ENCODE measurements around the gene DYNLT2.

The DYNLT2 gene

DNA sequence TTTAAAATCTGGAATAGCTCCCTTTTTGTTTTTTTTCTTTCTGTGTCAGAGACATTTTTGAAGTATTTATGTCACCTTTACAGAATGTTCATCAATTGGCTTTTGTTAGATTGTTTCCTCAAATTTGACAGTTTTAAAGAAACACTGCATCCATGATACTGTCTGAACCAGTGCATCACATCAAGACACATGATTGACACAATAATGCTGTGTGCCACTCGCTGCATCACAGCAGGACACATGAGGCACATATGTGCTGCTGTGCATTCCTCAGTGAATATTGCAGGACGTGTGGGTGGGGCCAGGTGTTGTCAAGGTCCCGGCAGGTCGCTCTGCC, 37.4 kb upstream of the DYNLT2 start:
- TF ChIP-seq, protein P1, sequence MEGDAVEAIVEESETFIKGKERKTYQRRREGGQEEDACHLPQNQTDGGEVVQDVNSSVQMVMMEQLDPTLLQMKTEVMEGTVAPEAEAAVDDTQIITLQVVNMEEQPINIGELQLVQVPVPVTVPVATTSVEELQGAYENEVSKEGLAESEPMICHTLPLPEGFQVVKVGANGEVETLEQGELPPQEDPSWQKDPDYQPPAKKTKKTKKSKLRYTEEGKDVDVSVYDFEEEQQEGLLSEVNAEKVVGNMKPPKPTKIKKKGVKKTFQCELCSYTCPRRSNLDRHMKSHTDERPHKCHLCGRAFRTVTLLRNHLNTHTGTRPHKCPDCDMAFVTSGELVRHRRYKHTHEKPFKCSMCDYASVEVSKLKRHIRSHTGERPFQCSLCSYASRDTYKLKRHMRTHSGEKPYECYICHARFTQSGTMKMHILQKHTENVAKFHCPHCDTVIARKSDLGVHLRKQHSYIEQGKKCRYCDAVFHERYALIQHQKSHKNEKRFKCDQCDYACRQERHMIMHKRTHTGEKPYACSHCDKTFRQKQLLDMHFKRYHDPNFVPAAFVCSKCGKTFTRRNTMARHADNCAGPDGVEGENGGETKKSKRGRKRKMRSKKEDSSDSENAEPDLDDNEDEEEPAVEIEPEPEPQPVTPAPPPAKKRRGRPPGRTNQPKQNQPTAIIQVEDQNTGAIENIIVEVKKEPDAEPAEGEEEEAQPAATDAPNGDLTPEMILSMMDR (IDR thresholded peaks at IDR 0.05; ENCODE audit: low read depth, low read length, poor library complexity, severe bottlenecking): no peak
- TF ChIP-seq EZH2phosphoT487 (IDR thresholded peaks at IDR 0.05; ENCODE audit: borderline replicate concordance, low read length): no peak
- 0 out of 2 replicates have a peak, but pooled peaks cover 3% of the 10 kb centered on the region for H3K27me3 ChIP-seq (ENCODE audit: control insufficient read depth, low read length)
- H4K20me1 ChIP-seq (ENCODE audit: control insufficient read depth, insufficient read depth, low read depth, low read length): no peaks in the 10 kb centered on the region
- no peaks in the 10 kb centered on the region for H3K79me2 ChIP-seq (ENCODE audit: control insufficient read depth, low read length)
- no peak overlapping the region for H3K4me2 ChIP-seq (ENCODE audit: low read length)
- no peaks in the 10 kb centered on the region for H3F3A ChIP-seq (ENCODE audit: control insufficient read depth, insufficient read depth)
- H3K4me1 ChIP-seq (ENCODE audit: control insufficient read depth, low read length): peaks cover 15% of the 10 kb centered on the region
- H3K9me2 ChIP-seq (replicated peaks; ENCODE audit: control insufficient read depth, low read length): no peaks in the 10 kb centered on the region
- no peaks in the 10 kb centered on the region for H3K9me3 ChIP-seq (ENCODE audit: control insufficient read depth, insufficient read depth, low read length)
- H3K4me3 ChIP-seq (ENCODE audit: low read length): no peak overlapping the region
- H3K27ac ChIP-seq (ENCODE audit: low read depth, low read length): no peak overlapping the region
- H3K36me3 ChIP-seq (ENCODE audit: control insufficient read depth, low read length): no peaks in the 10 kb centered on the region

DNA sequence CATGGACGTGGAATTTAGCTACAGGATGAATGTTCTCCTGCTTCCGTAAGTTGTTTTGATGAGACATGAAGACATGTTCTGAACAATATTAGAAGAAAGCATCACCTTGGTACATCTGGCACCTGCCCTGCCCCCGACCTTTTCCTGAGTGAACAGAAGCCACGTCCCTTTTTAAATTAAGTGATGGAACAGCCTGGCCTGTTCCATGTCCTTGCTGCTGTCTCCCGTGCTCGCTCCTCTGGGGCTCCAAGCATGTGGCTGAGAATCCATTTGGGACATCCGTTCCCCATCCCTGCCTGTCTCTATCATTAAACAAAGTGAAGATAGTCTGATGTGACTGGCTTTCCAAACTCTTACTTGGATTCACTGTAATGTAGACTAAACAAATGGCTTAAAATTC, 36.4 kb upstream of the DYNLT2 start:
- Histone ChIP-seq H3K27me3 (ENCODE audit: control insufficient read depth, low read length) (0 out of 2 replicates have a peak, but pooled peaks cover 3% of the 10 kb centered on the region), H3K9me2 (replicated peaks; ENCODE audit: control insufficient read depth, low read length) (no peaks in the 10 kb centered on the region), H3K27ac (ENCODE audit: low read depth, low read length) (no peak overlapping the region), H3K4me1 (ENCODE audit: control insufficient read depth, low read length) (peaks cover 15% of the 10 kb centered on the region), H3K4me3 (ENCODE audit: low read length) (no peak overlapping the region), H3K9me3 (ENCODE audit: control insufficient read depth, insufficient read depth, low read length) (no peaks in the 10 kb centered on the region), H3K4me2 (ENCODE audit: low read length) (no peak overlapping the region), H4K20me1 (ENCODE audit: control insufficient read depth, insufficient read depth, low read depth, low read length) (no peaks in the 10 kb centered on the region), H3K79me2 (ENCODE audit: control insufficient read depth, low read length) (no peaks in the 10 kb centered on the region), H3F3A (ENCODE audit: control insufficient read depth, insufficient read depth) (no peaks in the 10 kb centered on the region), H3K36me3 (ENCODE audit: control insufficient read depth, low read length) (no peaks in the 10 kb centered on the region)
- TF ChIP-seq EZH2phosphoT487 (IDR thresholded peaks at IDR 0.05; ENCODE audit: borderline replicate concordance, low read length): no peak

DNA sequence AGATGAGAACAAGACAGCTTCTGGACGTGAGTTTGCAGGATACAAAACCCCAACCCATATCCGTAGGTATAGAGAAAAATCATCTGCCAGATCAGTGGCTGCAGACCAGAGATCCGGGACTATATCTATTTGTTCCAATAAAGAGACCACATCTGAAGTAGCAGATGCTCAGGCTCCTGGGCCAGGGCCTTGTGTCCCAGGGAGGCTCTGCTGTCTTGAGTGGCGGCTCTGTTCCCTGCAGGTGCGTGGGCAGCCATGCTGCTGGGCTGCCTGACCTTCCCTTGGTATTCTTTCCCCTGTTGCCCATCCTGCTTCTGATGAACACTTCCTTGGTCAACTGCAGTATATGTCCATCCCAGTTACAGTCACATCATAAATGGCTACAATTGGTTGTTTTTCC, 35.0 kb upstream of the DYNLT2 start:
- Histone ChIP-seq H4K20me1 (ENCODE audit: control insufficient read depth, insufficient read depth, low read depth, low read length) (no peaks in the 10 kb centered on the region), H3K36me3 (ENCODE audit: control insufficient read depth, low read length) (no peaks in the 10 kb centered on the region), H3K79me2 (ENCODE audit: control insufficient read depth, low read length) (no peaks in the 10 kb centered on the region), H3F3A (ENCODE audit: control insufficient read depth, insufficient read depth) (no peaks in the 10 kb centered on the region), H3K9me2 (replicated peaks; ENCODE audit: control insufficient read depth, low read length) (no peaks in the 10 kb centered on the region), H3K4me2 (ENCODE audit: low read length) (no peak overlapping the region), H3K9me3 (ENCODE audit: control insufficient read depth, insufficient read depth, low read length) (no peaks in the 10 kb centered on the region), H3K27me3 (ENCODE audit: control insufficient read depth, low read length) (0 out of 2 replicates have a peak, but pooled peaks cover 3% of the 10 kb centered on the region), H3K4me1 (ENCODE audit: control insufficient read depth, low read length) (peaks cover 15% of the 10 kb centered on the region), H3K27ac (ENCODE audit: low read depth, low read length) (no peak overlapping the region), H3K4me3 (ENCODE audit: low read length) (no peak overlapping the region)
- TF ChIP-seq, protein P1 (IDR thresholded peaks at IDR 0.05; ENCODE audit: low read depth, low read length, poor library complexity, severe bottlenecking): no peak

DNA sequence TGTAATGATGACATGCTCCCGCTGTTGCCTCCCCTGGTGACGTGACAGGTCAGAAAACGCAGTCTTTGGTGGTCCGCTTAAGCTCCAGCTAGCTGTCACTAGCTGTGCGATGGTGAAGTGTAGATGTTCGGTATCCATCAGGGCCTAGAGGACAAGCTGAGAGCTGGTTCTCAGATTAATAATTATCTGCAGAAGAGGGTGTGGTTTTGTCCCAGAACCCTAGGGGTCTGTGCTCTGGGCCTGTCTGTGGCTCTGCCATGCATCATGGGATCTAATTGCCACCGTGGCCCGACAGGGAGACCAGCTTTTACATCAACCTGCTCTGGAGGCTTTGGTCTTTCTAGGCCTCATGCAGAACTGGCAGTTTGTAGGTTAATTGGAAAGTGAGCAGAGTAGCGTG, 34.2 kb upstream of the DYNLT2 start:
- Histone ChIP-seq H3K4me3 (ENCODE audit: low read length) (no peak overlapping the region), H3K27ac (ENCODE audit: low read depth, low read length) (no peak overlapping the region), H3K4me1 (ENCODE audit: control insufficient read depth, low read length) (peaks cover 11% of the 10 kb centered on the region), H3K36me3 (ENCODE audit: control insufficient read depth, low read length) (no peaks in the 10 kb centered on the region), H4K20me1 (ENCODE audit: control insufficient read depth, insufficient read depth, low read depth, low read length) (no peaks in the 10 kb centered on the region), H3K79me2 (ENCODE audit: control insufficient read depth, low read length) (no peaks in the 10 kb centered on the region), H3F3A (ENCODE audit: control insufficient read depth, insufficient read depth) (no peaks in the 10 kb centered on the region), H3K9me2 (replicated peaks; ENCODE audit: control insufficient read depth, low read length) (no peaks in the 10 kb centered on the region), H3K27me3 (ENCODE audit: control insufficient read depth, low read length) (0 out of 2 replicates have a peak, but pooled peaks cover 3% of the 10 kb centered on the region), H3K9me3 (ENCODE audit: control insufficient read depth, insufficient read depth, low read length) (no peaks in the 10 kb centered on the region), H3K4me2 (ENCODE audit: low read length) (no peak overlapping the region)
- TF ChIP-seq, protein P1 (IDR thresholded peaks at IDR 0.05; ENCODE audit: low read depth, low read length, poor library complexity, severe bottlenecking): no peak
- no peak for TF ChIP-seq EZH2phosphoT487 (IDR thresholded peaks at IDR 0.05; ENCODE audit: borderline replicate concordance, low read length)

Measured in DOHH2 (cell line).